ENCODE measurements around the gene ATP6V1C2.

The ATP6V1C2 gene

DNA sequence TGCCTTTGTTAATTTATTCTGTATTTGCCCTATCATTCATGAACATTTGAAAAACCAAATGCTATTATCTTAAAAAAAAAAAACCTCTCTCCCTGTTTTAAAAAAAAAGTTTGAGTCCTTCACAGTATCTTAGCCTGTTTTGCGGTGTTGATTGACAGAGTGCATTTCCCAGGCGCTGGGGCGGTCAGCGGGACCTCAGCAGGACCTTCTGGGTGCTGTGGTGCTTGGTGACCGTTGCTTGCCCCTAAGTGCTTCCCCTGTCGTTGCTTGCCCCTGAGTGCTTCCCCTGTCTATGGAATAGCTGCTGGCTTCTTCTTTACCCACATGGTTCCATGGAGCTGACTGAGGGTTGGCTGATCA is 12.1 kb downstream of the ATP6V1C2 start:
- DNase-seq, result no peak

DNA sequence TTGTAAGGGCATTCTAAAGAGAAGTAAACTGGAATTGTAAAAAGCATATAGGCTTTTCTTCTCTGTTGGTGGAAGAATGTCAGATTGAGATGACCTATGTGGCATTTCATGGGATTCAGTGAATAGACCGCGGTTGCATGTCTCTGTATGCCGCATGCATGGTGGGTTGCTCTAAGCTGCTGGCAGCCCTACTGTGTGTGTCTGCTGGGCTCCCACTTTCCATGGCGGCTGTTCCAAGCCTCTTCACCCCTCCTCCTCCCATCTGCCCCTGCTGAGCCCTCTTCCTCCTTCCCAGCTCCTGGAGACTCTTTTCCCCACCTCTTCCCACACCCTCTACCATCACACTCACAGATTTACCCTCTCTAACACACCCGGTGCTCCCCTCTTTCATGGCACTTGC is 12.6 kb downstream of the ATP6V1C2 start:
- DNase-seq, result no peak

DNA sequence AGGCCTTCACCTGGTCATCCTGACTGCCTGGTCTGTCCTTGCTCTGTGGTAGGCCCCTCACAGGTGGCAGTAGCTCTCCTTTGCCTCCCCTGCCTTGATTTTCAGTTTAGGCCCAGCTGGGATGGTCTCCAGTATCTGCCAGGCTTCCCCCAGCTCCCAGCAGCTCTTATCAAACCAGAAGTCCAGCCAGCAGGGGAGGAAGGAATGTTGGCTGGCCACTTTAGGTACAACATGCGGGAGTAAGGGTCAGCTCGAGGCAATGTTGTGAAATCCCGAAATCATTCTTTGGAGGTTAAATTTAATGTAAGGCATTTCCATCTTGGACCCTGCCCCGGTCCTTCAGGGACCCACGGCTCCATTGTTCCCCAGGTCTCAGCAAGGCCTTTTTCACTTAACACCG is 16.8 kb downstream of the ATP6V1C2 start:
- no peak for DNase-seq

DNA sequence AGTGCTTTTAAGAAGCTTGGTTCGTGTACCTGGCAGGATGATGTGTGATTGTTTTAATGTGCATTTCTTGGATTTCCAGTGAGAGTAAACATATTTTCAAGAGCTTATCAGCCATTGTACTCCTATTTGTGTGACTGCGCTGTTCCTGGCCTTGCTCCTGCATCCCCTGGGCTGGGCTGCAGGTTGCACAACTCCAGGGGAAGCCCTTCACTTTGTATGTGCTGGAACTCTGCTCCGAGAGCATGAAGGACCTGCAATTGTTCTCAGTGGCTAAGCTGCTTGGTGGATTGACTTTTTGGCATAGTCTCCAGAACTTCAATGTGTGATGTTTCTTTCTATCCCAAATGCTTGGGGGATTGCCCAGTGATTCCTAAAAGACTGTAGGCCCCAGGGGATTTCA is 18.8 kb downstream of the ATP6V1C2 start:
- DNase-seq, result no peak

DNA sequence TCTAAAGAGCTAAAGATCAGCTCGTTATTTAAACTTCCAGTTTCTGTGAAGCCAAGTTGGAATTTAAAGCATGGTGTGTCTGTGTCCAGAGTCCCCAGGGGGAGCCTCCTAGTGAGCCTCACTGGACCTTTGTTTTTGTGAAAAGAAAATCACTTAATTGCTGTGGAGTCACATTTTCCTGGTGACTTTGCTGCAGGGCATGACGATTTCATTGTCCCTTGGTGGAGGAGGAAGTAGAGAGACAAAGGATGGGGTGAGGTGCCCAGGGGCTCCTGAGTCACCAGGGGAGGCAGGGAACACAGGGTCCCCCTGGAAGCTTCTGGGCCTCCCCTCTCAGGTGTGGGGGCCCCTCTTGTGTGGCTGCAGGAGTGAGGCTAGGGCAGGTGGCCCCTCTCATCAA is 19.7 kb downstream of the ATP6V1C2 start:
- no peak for DNase-seq

DNA sequence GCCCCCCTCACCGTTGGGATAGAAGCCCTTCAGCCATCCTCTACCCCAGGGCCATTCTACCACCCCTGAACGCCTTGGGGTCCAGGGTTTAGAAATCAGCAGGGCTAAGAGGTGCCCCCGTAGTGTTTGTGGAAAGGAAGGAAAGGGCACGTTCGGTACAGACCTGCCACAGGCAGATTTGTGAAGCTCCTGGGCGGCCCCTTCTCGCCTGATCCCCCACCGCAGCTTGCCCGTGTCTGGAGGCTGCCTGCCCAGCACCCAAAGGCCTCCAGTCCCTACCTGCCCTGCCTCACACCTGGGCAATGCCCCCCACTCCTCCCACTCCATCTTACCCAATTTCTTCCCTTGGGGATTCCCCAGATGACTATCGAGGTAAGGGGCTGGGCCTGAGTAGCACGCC is 21.2 kb downstream of the ATP6V1C2 start:
- DNase-seq, result no peak

DNA sequence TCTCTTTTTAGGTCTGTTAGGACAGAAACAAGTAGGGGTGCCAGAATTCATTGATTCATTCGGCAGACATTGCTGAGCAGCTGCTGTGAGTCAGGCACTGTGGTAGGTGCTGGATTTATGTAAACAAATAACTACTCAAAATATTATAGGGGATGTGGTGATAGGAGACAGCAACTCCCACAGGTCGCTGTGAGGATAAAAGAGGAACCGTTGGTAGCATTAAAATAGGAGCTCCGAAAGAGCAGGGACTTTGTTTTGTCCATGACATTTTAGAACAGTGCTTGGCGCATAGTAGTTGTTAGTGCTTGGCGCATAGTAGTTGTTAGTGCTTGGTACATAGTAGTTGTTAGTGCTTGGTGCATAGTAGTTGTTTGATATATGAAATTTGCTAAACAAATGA is 29.2 kb downstream of the ATP6V1C2 start:
- no peak for DNase-seq

DNA sequence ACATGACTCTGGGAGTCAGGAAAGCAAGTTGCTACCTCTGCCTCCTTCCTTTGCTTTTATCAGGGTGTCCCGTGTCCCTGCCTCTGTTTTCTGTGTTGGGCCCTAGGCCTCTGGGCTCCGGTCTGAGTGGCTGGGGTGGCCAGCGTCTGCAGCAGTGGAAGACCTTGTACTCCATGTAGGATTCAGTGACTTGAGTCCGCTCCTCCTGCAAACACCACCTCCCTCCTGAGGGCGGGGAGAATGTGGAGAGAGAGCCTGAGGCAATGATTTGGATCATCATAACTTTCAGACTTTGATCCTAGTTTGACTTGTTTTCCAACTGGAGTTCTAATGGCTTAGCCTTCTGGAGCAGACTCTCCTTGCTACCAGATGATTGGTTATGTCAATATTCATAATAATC is 30.8 kb downstream of the ATP6V1C2 start:
- no peak for DNase-seq

DNA sequence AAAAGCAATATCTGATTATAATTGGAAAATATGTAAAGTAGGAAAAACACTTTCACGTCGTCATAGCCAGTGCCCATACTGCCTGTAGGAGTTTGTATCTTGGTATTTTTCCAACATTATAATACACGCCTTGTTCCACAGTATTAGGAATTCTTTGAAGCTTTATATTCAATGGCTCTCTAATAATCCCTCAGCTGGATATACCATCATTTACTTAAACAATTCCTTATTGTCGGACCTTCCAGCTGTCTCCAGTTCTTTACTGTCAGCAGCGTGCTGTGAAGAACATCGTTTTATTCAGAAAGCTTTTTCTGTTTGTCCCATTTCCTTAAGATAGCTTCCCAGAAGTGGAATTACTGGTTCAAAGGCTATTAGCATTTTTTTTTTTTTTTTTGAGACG is 31.7 kb downstream of the ATP6V1C2 start:
- no peak for DNase-seq

DNA sequence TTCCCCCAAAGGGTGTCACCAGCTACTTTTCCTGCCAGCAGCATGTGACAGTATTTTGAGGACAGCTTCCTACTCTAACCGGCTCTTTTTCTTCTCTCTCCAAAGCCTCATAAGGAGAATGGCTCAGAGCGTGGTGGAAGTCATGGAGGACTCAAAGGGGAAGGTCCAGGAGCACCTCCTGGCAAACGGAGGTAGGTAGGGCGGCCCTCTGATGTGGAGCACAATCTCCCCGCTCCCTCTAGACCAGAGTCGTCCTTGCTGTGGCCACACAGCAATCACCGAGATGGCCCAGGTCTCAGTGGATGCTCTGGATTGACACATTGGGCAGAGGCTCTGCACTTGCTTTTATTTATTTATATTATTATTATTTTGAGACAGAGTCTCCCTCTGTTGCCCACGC is 32.4 kb downstream of the ATP6V1C2 start:
- no peak for DNase-seq

DNA sequence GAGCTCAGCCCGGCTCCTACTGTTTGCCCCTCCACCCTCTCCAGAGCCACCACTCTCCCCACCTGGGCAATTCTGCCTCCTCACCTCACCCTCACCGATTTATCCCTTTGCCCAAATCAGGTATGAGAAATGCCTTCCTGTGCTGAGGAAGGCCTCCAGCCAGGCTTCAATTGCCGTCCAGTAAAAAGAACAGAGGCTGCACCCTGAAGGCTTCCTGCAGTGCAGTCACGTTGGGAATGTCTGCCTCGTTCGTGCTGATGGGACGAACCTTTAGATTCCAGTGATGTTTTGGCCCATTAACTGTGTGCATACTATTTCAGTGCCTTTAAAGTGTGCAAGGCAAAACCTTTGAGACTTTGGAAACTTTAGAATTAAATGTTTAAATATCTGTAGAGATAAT is 34.2 kb downstream of the ATP6V1C2 start:
- no peak for DNase-seq

DNA sequence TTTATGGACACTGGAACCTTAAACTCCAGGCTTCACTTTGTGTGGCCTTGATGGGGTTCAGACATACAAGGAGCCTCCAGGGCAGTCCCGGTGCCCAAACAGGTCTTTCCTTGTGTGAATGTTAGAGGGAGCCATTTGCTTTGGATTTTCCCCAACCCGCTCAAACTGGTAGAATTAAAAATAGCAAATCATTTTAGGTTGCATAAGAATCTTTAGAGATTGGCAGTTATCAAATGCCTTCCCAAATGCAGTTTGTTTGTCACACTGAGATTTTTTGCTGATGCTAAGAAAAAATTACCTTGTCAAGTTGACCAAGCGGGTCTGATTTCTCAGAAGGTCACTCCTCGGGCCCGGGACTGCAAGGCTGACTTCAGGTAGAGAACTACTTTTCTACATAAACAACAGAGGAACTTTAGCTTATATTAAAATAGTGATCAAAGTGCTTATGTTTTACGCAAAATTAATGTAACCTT is 36.4 kb downstream of the ATP6V1C2 start:
- no peak for DNase-seq

DNA sequence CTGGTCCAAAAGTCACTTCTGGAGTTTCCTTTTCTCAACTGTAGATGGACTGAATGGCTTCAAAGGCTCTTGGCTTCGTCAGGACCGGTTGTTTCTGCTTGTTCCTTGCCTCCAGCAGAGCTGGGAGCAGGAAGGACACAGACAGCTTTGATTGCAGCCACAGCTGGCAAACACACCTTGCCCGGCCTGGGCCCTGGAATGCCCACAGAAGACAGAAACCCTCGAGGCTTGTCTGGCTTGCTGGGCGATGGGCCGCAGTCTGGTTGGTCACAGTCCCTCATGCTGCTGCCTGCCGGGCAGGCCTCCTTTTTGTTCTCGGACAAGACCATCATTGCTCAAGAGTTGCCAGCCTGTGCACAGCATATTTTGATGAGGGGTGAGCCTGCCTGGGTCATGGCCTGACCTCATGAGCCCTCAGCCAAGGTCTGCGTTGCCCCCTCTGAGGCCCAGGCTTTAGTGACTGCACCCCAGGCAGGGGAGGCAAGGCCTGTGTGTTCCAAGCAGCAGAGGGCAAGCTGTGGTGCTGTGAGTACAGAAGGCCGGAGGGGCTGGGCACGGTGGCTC is 37.8 kb downstream of the ATP6V1C2 start:
- DNase-seq, result no peak

DNA sequence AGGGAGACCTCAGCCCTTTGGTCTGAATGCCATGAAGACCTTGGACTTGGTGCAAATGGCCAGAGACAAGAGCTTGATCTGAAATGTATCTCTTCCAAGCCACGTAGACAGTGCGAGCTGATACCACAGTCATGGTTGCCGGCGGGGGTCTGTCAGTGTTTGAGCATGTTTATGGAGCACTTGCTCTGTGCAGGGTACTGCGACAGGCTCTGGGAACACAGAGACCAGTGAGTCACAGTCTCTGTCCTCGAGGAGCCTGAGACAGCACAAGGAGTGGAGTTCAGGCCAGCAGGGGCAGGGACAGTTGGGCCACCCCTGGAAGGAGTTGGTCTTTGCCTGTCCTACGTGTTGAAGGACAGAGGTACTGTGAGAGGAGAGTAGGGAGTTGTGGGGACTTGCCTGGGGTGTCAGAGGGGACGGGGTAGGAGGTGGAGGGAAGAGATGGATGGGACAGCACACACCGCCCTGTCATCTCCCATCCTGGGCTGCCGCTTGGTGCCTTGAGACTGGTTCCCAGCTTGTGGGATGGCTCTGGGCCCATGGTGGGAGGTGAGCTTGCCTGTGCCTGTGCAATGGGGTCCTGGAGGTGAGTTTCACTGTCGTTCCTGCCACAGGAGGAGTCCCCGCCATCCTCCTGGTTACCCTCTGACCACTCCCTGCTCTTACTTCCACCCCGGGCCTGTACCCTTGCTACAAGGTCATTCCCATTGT is 39.5 kb downstream of the ATP6V1C2 start:
- no peak for DNase-seq

DNA sequence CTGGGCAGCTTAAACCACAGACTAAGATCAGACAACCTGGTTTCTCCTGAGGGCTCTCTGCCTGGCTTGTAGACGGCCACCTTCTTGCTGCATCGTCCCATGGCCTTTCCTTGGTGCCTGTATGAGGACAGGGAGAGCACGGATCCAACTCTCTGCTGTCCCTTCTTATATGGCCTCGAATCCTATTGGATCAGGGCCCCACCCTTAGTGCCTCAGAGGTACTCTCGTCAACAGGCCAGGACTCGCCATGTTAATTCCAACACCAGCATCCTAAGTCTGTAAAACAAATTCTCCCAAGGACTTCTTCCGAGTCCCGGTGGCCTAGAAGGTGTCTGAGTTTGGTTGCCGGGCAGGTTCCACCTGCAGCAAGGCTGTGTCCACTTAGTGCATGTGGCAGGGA is 40.2 kb downstream of the ATP6V1C2 start:
- no peak for DNase-seq

DNA sequence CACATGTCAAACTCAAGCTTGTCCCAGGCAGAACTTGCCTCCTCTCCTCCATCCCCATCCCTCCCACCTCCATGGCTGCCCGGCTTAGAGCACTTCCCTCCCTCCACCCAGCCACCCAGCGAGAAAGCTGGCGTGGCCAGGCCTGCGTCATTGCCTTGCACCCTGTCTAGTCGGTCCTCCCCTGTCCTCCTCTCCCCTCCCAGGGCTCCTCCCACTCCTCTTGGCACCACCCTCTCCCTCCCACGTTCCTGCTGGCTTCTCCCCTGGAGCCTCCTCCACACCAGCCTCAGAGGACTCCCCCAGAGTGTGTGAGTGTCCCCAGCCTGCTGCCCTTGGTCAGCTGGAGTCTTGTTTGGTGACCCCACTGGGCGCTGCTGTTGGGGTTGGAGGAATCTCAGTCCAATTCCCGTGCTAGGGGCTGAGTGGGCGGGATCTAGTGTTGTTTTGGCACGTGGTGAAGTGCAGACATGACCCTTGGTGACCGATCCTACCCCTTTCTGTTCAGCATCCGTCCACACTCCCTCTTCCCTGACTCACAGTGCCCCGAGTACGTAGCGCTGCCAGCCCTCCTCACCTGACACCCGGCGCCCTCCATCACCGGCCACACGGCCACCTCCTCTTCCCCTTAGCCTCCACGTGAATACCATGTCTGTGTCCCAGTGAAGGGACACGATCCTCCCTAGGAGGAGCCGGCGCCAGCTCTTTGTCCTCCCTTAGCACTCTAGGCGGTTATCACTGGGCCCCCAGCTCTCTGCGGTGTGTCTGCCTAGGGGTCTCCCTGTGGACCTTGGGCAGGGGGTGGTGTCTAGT is 41.4 kb downstream of the ATP6V1C2 start:
- DNase-seq, result no peak

DNA sequence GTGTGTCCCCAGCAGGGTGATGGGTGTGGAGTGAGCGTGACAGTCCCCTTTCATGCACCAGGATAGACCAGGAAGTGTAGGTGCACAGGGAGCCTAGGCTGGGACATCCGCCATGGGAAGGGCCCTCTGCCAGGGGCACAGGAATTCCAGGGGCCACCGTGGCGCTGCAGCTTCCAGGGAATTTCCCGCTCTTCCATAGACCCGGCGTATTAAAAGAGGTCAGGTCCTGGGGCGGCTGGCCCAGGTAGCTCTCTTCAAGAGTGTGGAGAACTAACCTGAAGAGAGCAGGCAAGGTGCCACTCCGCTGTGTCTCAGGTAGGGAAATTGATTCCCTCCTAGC is 42.0 kb downstream of the ATP6V1C2 start:
- no peak for DNase-seq

DNA sequence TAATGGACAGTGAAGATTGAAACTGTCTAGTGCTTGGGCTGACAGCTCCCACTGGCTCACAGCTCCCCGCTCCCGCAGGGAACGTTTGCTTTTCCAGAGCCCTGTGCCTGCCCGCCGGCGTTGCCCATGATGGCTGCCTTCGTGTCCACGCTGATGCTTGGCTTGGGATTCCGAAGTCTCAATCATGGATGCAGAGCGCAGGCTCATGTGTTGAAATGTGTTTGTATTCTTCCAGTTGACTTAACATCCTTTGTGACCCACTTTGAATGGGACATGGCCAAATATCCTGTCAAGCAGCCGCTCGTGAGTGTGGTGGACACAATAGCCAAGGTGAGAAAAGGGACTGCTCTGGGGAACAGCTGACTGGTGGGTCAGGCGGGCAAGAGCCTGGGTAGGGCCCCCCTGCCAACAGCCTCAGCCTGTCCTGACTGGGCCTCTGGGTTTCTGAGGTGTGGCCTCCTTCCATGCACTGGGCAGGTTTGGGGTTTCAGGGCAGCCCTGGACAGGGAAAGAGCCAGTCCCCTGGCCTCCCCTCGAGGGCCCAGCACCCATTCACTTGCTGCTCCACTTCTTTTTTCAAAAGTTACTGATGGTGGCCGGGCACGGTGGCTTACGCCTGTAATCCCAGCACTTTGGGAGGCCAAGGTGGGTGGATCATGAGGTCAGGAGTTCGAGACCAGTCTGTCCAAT is 42.8 kb downstream of the ATP6V1C2 start:
- DNase-seq, result no peak

DNA sequence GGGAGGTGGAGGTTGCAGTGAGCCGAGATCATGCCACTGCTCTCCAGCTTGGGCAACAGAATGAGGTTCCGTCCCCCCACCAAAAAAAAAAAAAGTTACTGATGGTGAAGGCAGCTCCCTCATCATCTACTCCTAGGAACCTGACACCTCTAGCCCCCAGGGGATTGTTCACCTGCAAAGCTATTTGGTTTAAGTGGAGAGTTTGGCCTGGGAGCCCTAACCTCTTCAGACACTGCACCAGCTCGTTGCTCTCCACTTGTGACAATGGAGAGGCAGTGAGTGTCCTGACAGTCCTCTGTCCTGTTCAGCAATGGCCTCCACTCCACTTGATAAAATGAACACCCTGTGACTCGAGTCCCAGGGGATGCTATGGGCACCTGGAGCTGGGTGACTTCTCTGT is 43.5 kb downstream of the ATP6V1C2 start:
- DNase-seq, result no peak

DNA sequence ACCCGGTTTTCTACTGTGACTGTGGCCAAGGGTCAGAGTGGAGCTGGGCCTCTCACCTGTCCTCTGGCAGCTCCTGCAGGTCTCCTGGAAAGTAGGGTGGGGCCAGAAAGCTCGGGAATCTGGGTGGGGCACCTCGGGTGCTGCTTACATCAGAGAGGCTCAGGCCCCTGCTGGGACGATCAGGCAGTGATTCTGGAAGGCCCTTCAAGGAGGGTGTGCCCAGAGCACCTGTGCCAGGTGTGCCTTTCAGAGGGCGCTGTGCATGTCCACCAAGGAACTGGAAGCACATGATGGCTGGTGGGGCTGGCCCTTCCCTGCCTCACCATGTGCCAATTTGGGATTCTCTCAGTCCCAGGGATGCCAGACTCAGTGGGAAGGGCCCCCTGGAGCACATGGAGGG is 44.0 kb downstream of the ATP6V1C2 start:
- DNase-seq, result no peak

DNA sequence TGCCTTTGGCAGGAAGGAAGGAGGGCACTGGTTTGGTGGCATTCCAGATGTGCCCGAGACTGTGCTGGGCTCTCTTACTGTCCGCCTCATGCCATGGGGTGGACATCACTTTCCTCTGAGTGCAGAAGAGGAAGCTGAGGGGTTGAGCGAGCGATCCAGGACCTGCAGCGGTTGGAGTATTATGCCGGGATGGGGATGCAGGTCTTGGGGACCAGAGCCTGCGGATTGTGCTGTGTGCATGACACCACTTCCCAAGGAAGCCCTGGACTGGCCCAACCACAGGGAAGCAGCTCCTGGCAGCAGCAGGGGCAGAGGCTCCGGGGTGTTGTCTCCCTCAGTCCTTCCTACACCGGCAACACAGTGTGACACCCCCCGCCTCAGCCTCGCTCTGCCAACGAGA is 44.5 kb downstream of the ATP6V1C2 start:
- DNase-seq, result no peak

DNA sequence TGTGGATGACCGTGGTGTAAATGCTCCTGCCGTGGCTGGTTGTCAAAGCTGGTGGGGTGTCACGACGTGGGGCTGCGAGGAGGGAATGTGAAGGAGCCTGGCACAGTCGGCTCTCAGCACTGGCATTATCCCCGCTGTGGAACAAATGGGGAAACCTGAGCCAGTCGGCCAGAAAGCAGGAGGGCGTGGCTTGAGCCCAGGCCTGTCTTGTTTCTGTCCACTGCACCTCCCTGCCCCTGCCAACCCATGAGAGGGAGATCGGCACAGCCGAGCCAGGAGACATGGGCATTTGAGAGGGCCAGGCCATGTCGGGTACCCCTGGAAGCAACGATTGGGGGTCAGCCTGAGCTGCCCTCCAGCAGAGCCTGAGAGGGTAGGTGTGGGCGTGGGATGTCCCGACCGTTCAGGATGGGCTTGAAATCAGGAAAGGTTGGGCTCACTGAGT is 46.7 kb downstream of the ATP6V1C2 start:
- no peak for DNase-seq

DNA sequence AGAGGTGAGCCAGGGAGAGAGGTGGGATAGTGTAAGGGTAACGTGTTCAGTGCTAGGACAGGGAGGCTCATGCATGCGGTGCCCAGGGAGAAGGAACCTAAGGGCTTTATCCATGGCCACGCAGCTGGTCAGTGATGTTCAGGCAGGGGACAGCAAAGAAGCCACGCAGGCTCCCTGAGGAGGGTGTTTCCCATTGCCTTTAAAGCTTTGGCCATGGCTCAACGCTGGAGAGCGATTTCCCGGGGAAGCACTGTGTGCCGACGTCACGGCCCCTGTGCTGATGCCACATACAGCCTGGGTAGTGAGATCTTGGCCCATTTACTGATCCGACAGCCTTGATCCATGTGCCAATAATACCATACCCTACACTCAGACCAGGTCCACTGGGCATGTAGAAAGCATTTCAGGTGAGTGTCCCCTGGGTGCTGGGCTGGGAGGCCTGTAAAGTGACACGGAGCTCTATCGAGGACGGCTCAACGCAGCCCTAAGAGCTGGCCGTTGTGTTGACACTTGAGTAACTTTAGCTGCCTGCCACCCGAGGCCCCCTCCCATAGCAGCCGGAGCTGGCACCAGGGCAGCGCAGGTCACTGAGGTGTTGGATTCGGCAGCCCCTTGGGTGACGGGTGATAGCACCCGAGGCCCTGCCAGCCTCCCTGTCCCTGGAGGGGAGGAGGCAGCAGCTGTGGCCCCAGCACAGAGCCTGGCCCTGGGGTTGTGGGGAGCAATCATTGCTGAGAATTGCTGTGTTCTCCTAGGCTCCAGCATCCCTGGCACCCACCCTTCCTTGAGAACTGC is 49.7 kb downstream of the ATP6V1C2 start:
- DNase-seq, result no peak

Data from activated CD4-positive, alpha-beta T cell treated with anti-CD3 and anti-CD28 coated beads for 1 hour (primary cell).